Loucy (cell line): Measurements from ENCODE around the gene USP47.

ENCODE experiments used
- H2AFZ ChIP-seq: fragments of 200-600 bp; sonication (generic); 2 replicates; pipeline ENCODE4 v1.6.0; 2016; ENCODE audit warnings: antibody characterized with exemption, mild to moderate bottlenecking, low read length, moderate library complexity
- H3F3A ChIP-seq: fragments of 200-600 bp; 2 replicates; pipeline ENCODE4 v1.6.0; 2016; ENCODE audit warnings: antibody characterized with exemption, low read depth, mild to moderate bottlenecking
- H3K27me3 ChIP-seq: fragments of 200-600 bp; sonication (generic); 2 replicates; pipeline ENCODE4 v1.6.1; 2014; ENCODE audit warnings: low read length, mild to moderate bottlenecking; ENCODE audit not compliant: insufficient read depth, poor library complexity, severe bottlenecking
- H3K36me3 ChIP-seq: fragments of 200-600 bp; sonication (generic); 2 replicates; pipeline ENCODE4 v1.6.1; 2016; ENCODE audit warnings: low read length; ENCODE audit not compliant: insufficient read depth
- H3K4me1 ChIP-seq: fragments of 200-600 bp; sonication (generic); 2 replicates; pipeline ENCODE4 v1.5.1; 2014; ENCODE audit warnings: low read length, mild to moderate bottlenecking; ENCODE audit not compliant: insufficient read depth, poor library complexity, severe bottlenecking
- H3K4me2 ChIP-seq: fragments of 200-600 bp; sonication (generic); 2 replicates; pipeline ENCODE4 v1.6.0; 2014; ENCODE audit warnings: antibody characterized with exemption, low read length, low read depth, mild to moderate bottlenecking; ENCODE audit not compliant: poor library complexity, severe bottlenecking
- H3K4me3 ChIP-seq: fragments of 200-600 bp; sonication (generic); 2 replicates; pipeline ENCODE4 v1.5.1; 2014; ENCODE audit warnings: low read length, mild to moderate bottlenecking, mixed read lengths; ENCODE audit not compliant: poor library complexity, severe bottlenecking
- H3K79me2 ChIP-seq: fragments of 200-600 bp; sonication (generic); 2 replicates; pipeline ENCODE4 v1.6.1; 2014; ENCODE audit warnings: low read length; ENCODE audit not compliant: insufficient read depth
- H3K9ac ChIP-seq: fragments of 200-600 bp; sonication (generic); 2 replicates; pipeline ENCODE4 v1.6.0; 2014; ENCODE audit warnings: mild to moderate bottlenecking, low read depth, low read length, moderate library complexity; ENCODE audit not compliant: poor library complexity, severe bottlenecking
- H3K9me2 ChIP-seq: fragments of 200-600 bp; sonication (generic); replicated peaks from 2 replicates; pipeline ENCODE4 v1.6.1; 2016; ENCODE audit warnings: low read depth, low read length, mixed read lengths
- H3K9me3 ChIP-seq: fragments of 200-600 bp; sonication (generic); 2 replicates; pipeline ENCODE4 v1.6.1; 2014; ENCODE audit warnings: mild to moderate bottlenecking, antibody characterized with exemption, low read length, low read depth; ENCODE audit not compliant: insufficient read depth
- H4K20me1 ChIP-seq: fragments of 200-600 bp; sonication (generic); 2 replicates; pipeline ENCODE4 v1.6.0; 2014; ENCODE audit warnings: antibody characterized with exemption, low read length, mild to moderate bottlenecking; ENCODE audit not compliant: insufficient read depth, poor library complexity, severe bottlenecking
- CTCF ChIP-seq: fragments of 200-600 bp; sonication (generic); conservative IDR thresholded peaks from 2 replicates; pipeline ENCODE4 v1.5.1; 2014; ENCODE audit warnings: mild to moderate bottlenecking, antibody characterized with exemption, low read length
- EZH2phosphoT487 ChIP-seq: fragments of 200-600 bp; IDR thresholded peaks from 2 replicates; pipeline ENCODE4 v1.6.1; 2018; ENCODE audit warnings: antibody characterized with exemption, mild to moderate bottlenecking, moderate library complexity, borderline replicate concordance

USP47 gene

GRCh38 chr11:11989774-11990744 is 148.3 kb downstream of the USP47 start:
- Histone ChIP-seq H3K79me2 (no peaks in the 10 kb centered on the region), H4K20me1 (no peaks in the 10 kb centered on the region), H3K9ac (no peak overlapping the region), H3K4me3 (no peak overlapping the region), H3F3A (no peaks in the 10 kb centered on the region), H3K4me1 (no peaks in the 10 kb centered on the region), H2AFZ (no peak overlapping the region), H3K9me2 (no peaks in the 10 kb centered on the region), H3K9me3 (no peaks in the 10 kb centered on the region), H3K4me2 (no peak overlapping the region), H3K27me3 (no peaks in the 10 kb centered on the region), H3K36me3 (no peaks in the 10 kb centered on the region)
- no peak for TF ChIP-seq EZH2phosphoT487
- TF ChIP-seq CTCF: no peak

- Histone ChIP-seq H2AFZ (no peak overlapping the region), H3K4me3 (no peak overlapping the region), H3K9me2 (no peaks in the 10 kb centered on the region), H3K79me2 (no peaks in the 10 kb centered on the region), H3K4me2 (no peak overlapping the region), H3K9ac (no peak overlapping the region), H3K27me3 (no peaks in the 10 kb centered on the region), H3K4me1 (no peaks in the 10 kb centered on the region), H3K9me3 (no peaks in the 10 kb centered on the region), H3K36me3 (no peaks in the 10 kb centered on the region), H3F3A (no peaks in the 10 kb centered on the region), H4K20me1 (no peaks in the 10 kb centered on the region)
- TF ChIP-seq EZH2phosphoT487: no peak
- TF ChIP-seq CTCF: no peak
Measured at GRCh38 chr11:11992257-11993212, 150.8 kb downstream of the USP47 start.

GRCh38 chr11:11993839-11994238 is 152.1 kb downstream of the USP47 start:
- H3K4me3 ChIP-seq: no peak overlapping the region

More at GRCh38 chr11:11993839-11994238, 152.1 kb downstream of the USP47 start:
- no peaks in the 10 kb centered on the region for H3K4me1 ChIP-seq
- H3K9me3 ChIP-seq: no peaks in the 10 kb centered on the region
- no peaks in the 10 kb centered on the region for H3K79me2 ChIP-seq
- no peak overlapping the region for H3K9ac ChIP-seq
- H3K36me3 ChIP-seq: no peaks in the 10 kb centered on the region
- no peak overlapping the region for H2AFZ ChIP-seq
- TF ChIP-seq CTCF: no peak
- TF ChIP-seq EZH2phosphoT487: no peak
- no peaks in the 10 kb centered on the region for H3K9me2 ChIP-seq
- H3F3A ChIP-seq: no peaks in the 10 kb centered on the region
- no peaks in the 10 kb centered on the region for H4K20me1 ChIP-seq
- H3K4me2 ChIP-seq: no peak overlapping the region
- no peaks in the 10 kb centered on the region for H3K27me3 ChIP-seq
